GM12878 (cell line): Measurements from ENCODE around the gene MYOCOS.

ENCODE experiments used
- BCL3 ChIP-seq: IDR thresholded peaks from 2 replicates; pipeline ENCODE4 v1.6.1; 2011; ENCODE audit warnings: borderline replicate concordance, low read depth, mild to moderate bottlenecking, moderate library complexity, low read length; ENCODE audit not compliant: insufficient read depth, poor library complexity, severe bottlenecking
- CEBPZ ChIP-seq: fragments of 150-350 bp; IDR thresholded peaks from 2 replicates; pipeline ENCODE4 v1.6.1; 2016; ENCODE audit warnings: low read depth, low read length
- CTCF ChIP-seq, 3 experiments: IDR thresholded peaks in 2 of 3; conservative IDR thresholded peaks in 1 of 3; 2 replicates each; pipeline ENCODE4 v1.5.1; 2011; ENCODE audit warnings: low read depth in 3 of 3, low read length in 3 of 3, mild to moderate bottlenecking in 3 of 3, control low read depth in 2 of 3, moderate library complexity in 2 of 3, inconsistent platforms in 1 of 3, mixed read lengths in 1 of 3; ENCODE audit not compliant: control insufficient read depth in 2 of 3, insufficient read depth in 1 of 3; ENCODE audit errors: extremely low read depth in 1 of 3
- MLLT1 ChIP-seq: fragments of 450-650 bp; IDR thresholded peaks from 2 replicates; pipeline ENCODE4 v1.6.1; 2016; ENCODE audit warnings: mild to moderate bottlenecking
- RAD21 ChIP-seq: IDR thresholded peaks from 2 replicates; pipeline ENCODE4 v1.6.1; 2011; ENCODE audit warnings: mild to moderate bottlenecking, low read depth, low read length, moderate library complexity; ENCODE audit not compliant: insufficient read depth
- TCF12 ChIP-seq: IDR thresholded peaks from 2 replicates; pipeline ENCODE4 v1.6.1; 2011; ENCODE audit warnings: low read depth, mild to moderate bottlenecking, low read length

- no peak for TF ChIP-seq BCL3
- TF ChIP-seq CTCF (IDR thresholded peaks at IDR 0.05 in 2 of 3, conservative IDR thresholded peaks at IDR 0.05 in 1 of 3; ENCODE audit: control insufficient read depth in 2 of 3, extremely low read depth in 1 of 3, insufficient read depth in 1 of 3, low read depth in 3 of 3, low read length in 3 of 3): no peak
- TF ChIP-seq RAD21: no peak
- TF ChIP-seq CEBPZ: no peak
- no peak for TF ChIP-seq MLLT1
- no peak for TF ChIP-seq TCF12
These were observed 3.2 kb downstream of the MYOCOS start for GRCh38 chr1:171625225-171625624.
